B cell (primary cell): ENCODE results near the gene SNIP1. TPM values are rescaled to one million over a fixed set of nuclear protein-coding genes. Genes with fewer than 3 reads are reported as not detected.
A peak's percentile ranks its signal among the peaks of the same experiment; 100 is the strongest.

Experiments
- ATAC-seq: fragments of 200-7000 bp; cut with Tn5 transposase; one replicate; pipeline ENCODE4 v1.10.0; 2021; ENCODE audit warnings: low read depth, mild to moderate bottlenecking, moderate number of reproducible peaks, moderate library complexity
- CTCF ChIA-PET: fragments of 350-600 bp; sonication (Branson Sonifier 250); formaldehyde crosslinking; loops from one replicate; lab custom pipeline; 2021; ENCODE audit warnings: antibody characterized with exemption, inconsistent platforms; lab: Charles Lee
- POLR2A ChIA-PET: fragments of 350-600 bp; sonication (Branson Sonifier 250); formaldehyde crosslinking; loops from one replicate; lab custom pipeline; 2021; ENCODE audit warnings: antibody characterized with exemption; lab: Charles Lee
- DNase-seq: peaks from one replicate; pipeline ENCODE4 v3.0.0; 2013
- H2AFZ ChIP-seq: 2 replicates; pipeline ENCODE4 v1.6.1; 2012; ENCODE audit warnings: mild to moderate bottlenecking, low read depth, low read length; ENCODE audit not compliant: insufficient read depth, poor library complexity, severe bottlenecking
- H3K27ac ChIP-seq, 2 donors: 1 replicate in 1 of 2; 2 replicates in 1 of 2; pipeline ENCODE4 v1.5.1; 2012 to 2013; ENCODE audit warnings: low read length in 2 of 2, mild to moderate bottlenecking in 2 of 2, moderate library complexity in 1 of 2
- H3K27me3 ChIP-seq, 4 experiments: fragments of 200-600 bp in 1 of 4; sonication (generic) in 1 of 4; replicated peaks in 1 of 4; 1 replicate in 2 of 4; 2 replicates in 2 of 4; pipeline versions ENCODE4 v1.6.1 to v1.7.0; 2013 to 2016; ENCODE audit warnings: low read length in 3 of 4, mild to moderate bottlenecking in 2 of 4, mixed read lengths in 1 of 4, moderate library complexity in 1 of 4; ENCODE audit not compliant: insufficient read depth in 4 of 4, control insufficient read depth in 3 of 4; ENCODE audit errors: control extremely low read depth in 1 of 4
- H3K36me3 ChIP-seq, 2 experiments: replicated peaks in 1 of 2; 1 replicate in 1 of 2; 2 replicates in 1 of 2; pipeline versions ENCODE4 v1.6.1 to v1.7.1; 2013; ENCODE audit warnings: low read length in 1 of 2; ENCODE audit not compliant: insufficient read depth in 2 of 2, control insufficient read depth in 1 of 2; ENCODE audit errors: control extremely low read depth in 1 of 2, extremely low read depth in 1 of 2
- H3K4me1 ChIP-seq, 2 donors: fragments of 200-600 bp in 1 of 2; sonication (generic) in 1 of 2; 1 replicate in 1 of 2; 2 replicates in 1 of 2; pipeline versions ENCODE4 v1.5.1 to v1.6.1; 2013 to 2017; ENCODE audit warnings: low read length in 2 of 2; ENCODE audit not compliant: control insufficient read depth in 2 of 2, insufficient read depth in 2 of 2
- H3K4me2 ChIP-seq: replicated peaks from 2 replicates; pipeline ENCODE3; 2012; ENCODE audit warnings: mild to moderate bottlenecking, low read depth, low read length; ENCODE audit not compliant: poor library complexity, severe bottlenecking
- H3K4me3 ChIP-seq, 5 experiments: fragments of 200-600 bp in 1 of 5; sonication (generic) in 1 of 5; 1 replicate in 3 of 5; 2 replicates in 2 of 5; pipeline versions ENCODE4 v1.5.1 to v1.7.0; 2011 to 2016; ENCODE audit warnings: low read length in 4 of 5, mild to moderate bottlenecking in 4 of 5, low read depth in 2 of 5, control low read depth in 1 of 5, moderate library complexity in 1 of 5; ENCODE audit not compliant: insufficient read depth in 1 of 5; ENCODE audit errors: control extremely low read depth in 1 of 5, extremely low read depth in 1 of 5
- H3K79me2 ChIP-seq: fragments of 200-600 bp; sonication (generic); one replicate; pipeline ENCODE4 v1.6.0; 2016; ENCODE audit warnings: low read length; ENCODE audit not compliant: control insufficient read depth, insufficient read depth
- H3K9ac ChIP-seq: fragments of 200-600 bp; sonication (generic); 2 replicates; pipeline ENCODE4 v1.6.1; 2017; ENCODE audit warnings: mild to moderate bottlenecking, low read length, moderate library complexity
- H3K9me3 ChIP-seq, 3 donors: one replicate each; pipeline versions ENCODE4 v1.6.1 to v1.7.1; 2013; ENCODE audit warnings: low read length in 2 of 3; ENCODE audit not compliant: control insufficient read depth in 2 of 3, insufficient read depth in 1 of 3; ENCODE audit errors: control extremely low read depth in 1 of 3
- H4K20me1 ChIP-seq: 2 replicates; pipeline ENCODE4 v1.6.0; 2012; ENCODE audit warnings: mild to moderate bottlenecking, low read length; ENCODE audit not compliant: insufficient read depth, control insufficient read depth, poor library complexity, severe bottlenecking
- H3K27ac Mint-ChIP-seq: one replicate; pipeline ENCODE4 v1.8.0; 2021; ENCODE audit warnings: mixed read lengths
- H3K27me3 Mint-ChIP-seq: one replicate; pipeline ENCODE4 v1.8.0; 2021; ENCODE audit warnings: mixed read lengths
- H3K4me1 Mint-ChIP-seq: one replicate; pipeline ENCODE4 v1.8.0; 2021; ENCODE audit warnings: mixed read lengths
- H3K4me3 Mint-ChIP-seq: one replicate; pipeline ENCODE4 v1.8.0; 2021; ENCODE audit warnings: mixed read lengths
- H3K9me3 Mint-ChIP-seq: one replicate; pipeline ENCODE4 v1.8.0; 2022; ENCODE audit warnings: mixed read lengths; ENCODE audit not compliant: insufficient read depth
- EZH2 ChIP-seq: IDR thresholded peaks from 2 replicates; pipeline ENCODE4 v1.6.1; 2012; ENCODE audit warnings: borderline replicate concordance, low read depth, mild to moderate bottlenecking, moderate library complexity, low read length; ENCODE audit not compliant: insufficient read depth, poor library complexity, severe bottlenecking
- WGBS: methylation state at CpG from one replicate; pipeline ENCODE4 v1.1.5; 2013; ENCODE audit warnings: missing lambda C conversion rate; ENCODE audit not compliant: insufficient coverage; 5-methylcytosine and 5-hydroxymethylcytosine counted together
- intact Hi-C: fragments of 100-400 bp; cut with micrococcal nuclease; formaldehyde crosslinking; loops from one replicate; pipeline ENCODE4 v1.10.0; 2022
- polyA plus RNA-seq: library from polyadenylated mRNA; depleted of rRNA; stranded (reverse); fragments of >200 nt; gene quantifications from 2 replicates; pipeline ENCODE4 v1.2.3, GENCODE V29; 2012
- total RNA-seq, 2 donors: library from RNA; stranded (reverse); fragments of 120-200 nt in 1 of 2; gene quantifications; 1 replicate in 1 of 2; 2 replicates in 1 of 2; pipeline versions ENCODE4 v1.2.3 to v1.2.4, GENCODE V29; 2013 to 2022
- TF ChIP-seq, protein P1 (sequence below): fragments of 200-600 bp; IDR thresholded peaks from one replicate; pipeline ENCODE4 v1.8.0; 2022; ENCODE audit warnings: antibody characterized with exemption, mild to moderate bottlenecking

The SNIP1 gene
- total and polyA plus RNA-seq, 2 donors (not counting 1 experiment from before 2014, with no cell fraction given): 6.0 to 45.0 TPM

DNA sequence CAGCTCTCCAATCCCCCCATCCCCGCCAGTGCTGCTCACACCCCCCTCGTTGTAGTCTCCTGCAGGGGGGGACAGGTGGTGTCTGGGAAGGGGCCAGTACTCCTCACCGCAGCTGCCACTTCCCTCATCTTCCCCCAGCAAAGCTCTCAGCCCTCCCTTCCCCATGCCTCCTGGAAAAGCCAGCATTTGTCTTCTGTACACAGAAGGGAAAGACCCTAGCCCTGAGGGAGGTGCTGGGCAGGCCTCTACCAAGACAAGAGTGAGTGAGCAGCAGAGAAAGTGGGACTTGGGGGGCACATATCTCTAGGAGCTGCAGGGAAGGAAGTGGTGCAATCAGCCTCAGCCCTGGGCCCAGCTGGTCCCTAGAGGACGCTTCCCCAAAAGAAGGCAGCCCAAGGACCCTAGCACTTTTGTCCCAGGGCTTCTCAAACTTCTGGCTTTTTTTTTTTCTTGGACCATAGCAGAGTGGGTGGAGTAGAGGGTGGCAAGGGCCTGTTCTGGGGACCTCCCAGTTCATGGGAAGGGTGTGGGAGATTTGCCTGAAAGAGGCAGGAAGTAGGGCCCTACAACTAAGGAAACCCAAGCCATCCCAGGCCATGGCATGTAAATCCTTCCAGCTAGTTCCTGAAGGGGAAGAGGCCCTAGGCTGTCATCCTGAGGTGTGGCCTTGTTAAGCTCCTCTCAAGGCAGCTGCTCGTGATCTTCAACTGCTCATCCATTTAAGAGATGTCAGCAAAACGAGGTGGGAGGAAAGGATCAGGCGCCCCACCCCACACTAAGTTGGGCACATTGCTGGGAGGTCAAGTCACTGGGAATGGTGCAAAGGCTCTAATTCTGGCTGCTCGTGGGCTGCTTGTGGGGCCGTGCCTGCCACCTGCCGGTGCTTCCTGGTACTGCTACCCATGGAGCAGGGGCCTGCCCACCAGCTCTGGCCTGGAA lies 67.1 kb downstream of the SNIP1 start:
- DNase-seq: peak; percentile 83
- Histone ChIP-seq H3K9me3 (no peaks in the 10 kb centered on the region), H3K27me3 (no peaks in the 10 kb centered on the region), H3K4me2 (peak overlapping the region; percentile 5), H2AFZ (no peak overlapping the region), H4K20me1 (peaks cover 28% of the 10 kb centered on the region), H3K36me3 (peaks cover 0 to 68% of the 10 kb centered on the region in 2 experiments), H3K9ac (no peak overlapping the region), H3K79me2 (peaks cover 3% of the 10 kb centered on the region), H3K4me3 (no peak overlapping the region), H3K27ac (peak overlapping the region; percentile 16 to 66), H3K4me1 (peaks cover 11 to 14% of the 10 kb centered on the region in 2 donors)
- no peak for TF ChIP-seq EZH2
- TF ChIP-seq, protein P1, sequence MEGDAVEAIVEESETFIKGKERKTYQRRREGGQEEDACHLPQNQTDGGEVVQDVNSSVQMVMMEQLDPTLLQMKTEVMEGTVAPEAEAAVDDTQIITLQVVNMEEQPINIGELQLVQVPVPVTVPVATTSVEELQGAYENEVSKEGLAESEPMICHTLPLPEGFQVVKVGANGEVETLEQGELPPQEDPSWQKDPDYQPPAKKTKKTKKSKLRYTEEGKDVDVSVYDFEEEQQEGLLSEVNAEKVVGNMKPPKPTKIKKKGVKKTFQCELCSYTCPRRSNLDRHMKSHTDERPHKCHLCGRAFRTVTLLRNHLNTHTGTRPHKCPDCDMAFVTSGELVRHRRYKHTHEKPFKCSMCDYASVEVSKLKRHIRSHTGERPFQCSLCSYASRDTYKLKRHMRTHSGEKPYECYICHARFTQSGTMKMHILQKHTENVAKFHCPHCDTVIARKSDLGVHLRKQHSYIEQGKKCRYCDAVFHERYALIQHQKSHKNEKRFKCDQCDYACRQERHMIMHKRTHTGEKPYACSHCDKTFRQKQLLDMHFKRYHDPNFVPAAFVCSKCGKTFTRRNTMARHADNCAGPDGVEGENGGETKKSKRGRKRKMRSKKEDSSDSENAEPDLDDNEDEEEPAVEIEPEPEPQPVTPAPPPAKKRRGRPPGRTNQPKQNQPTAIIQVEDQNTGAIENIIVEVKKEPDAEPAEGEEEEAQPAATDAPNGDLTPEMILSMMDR: peak; percentile 97
- H3K27ac Mint-ChIP-seq: peak overlapping the region; percentile 86
- H3K9me3 Mint-ChIP-seq: no peaks in the 10 kb centered on the region
- ChIA-PET CTCF (interaction anchor here (0.5 to 22.3 kb wide), 25 partner anchors 11 to 1895 kb away, joined by 3 to 690 read pairs (median 8); partner anchors contain the start of genes MEAF6, MTF1 and ZC3H12A), POLR2A (interaction anchor here (0.5 to 2.3 kb wide), 6 partner anchors 8 to 201 kb away, joined by 3 to 28 read pairs (median 5); partner anchors contain the start of gene ZC3H12A)
- WGBS: 3% methylated on average over 3 of the region's 10 CpGs
- H3K4me1 Mint-ChIP-seq: peaks cover 24% of the 10 kb centered on the region
- H3K27me3 Mint-ChIP-seq: no peaks in the 10 kb centered on the region
- peak; percentile 89 for ATAC-seq
- intact Hi-C loops: loop anchor here (1.0 kb wide), 4 partner anchors 8 to 195 kb away; partner anchors contain the start of gene ZC3H12A
- no peak overlapping the region for H3K4me3 Mint-ChIP-seq
